Lower leg skin (tissue), 4 donors: ENCODE results near the gene UNC13A. TPM values are rescaled to one million over a fixed set of nuclear protein-coding genes. Genes with fewer than 3 reads are reported as not detected.

ENCODE experiments used
- DNase-seq, 2 donors: peaks; one replicate each; pipeline ENCODE4 v3.0.0-alpha.2; 2019; ENCODE audit warnings: low spot score in 2 of 2
- H3K4me3 ChIP-seq: fragments of 200-600 bp; sonication (generic); 2 replicates; pipeline ENCODE4 v1.5.1; 2017; ENCODE audit warnings: mild to moderate bottlenecking, low read depth; ENCODE audit not compliant: poor library complexity, severe bottlenecking
- CTCF ChIP-seq, 3 donors: fragments of 450-650 bp; IDR thresholded peaks; one replicate each; pipeline ENCODE4 v1.5.1; 2016; ENCODE audit warnings: antibody characterized with exemption in 3 of 3, mild to moderate bottlenecking in 3 of 3, moderate library complexity in 2 of 3
- POLR2A ChIP-seq, 2 donors: fragments of 450-650 bp; IDR thresholded peaks; one replicate each; pipeline ENCODE4 v1.6.1; 2016 to 2017; ENCODE audit warnings: antibody characterized with exemption in 2 of 2, mild to moderate bottlenecking in 1 of 2, moderate library complexity in 1 of 2
- WGBS, 2 donors: methylation state at CpG; one replicate each; pipeline ENCODE4 v1.1.5; 2018; 5-methylcytosine and 5-hydroxymethylcytosine counted together
- intact Hi-C: fragments of 100-400 bp; cut with DNase I; formaldehyde crosslinking; loops from one replicate; pipeline ENCODE4 v1.15.0; 2023; ENCODE audit warnings: low total_unique reads
- total RNA-seq, 4 donors: library from RNA; depleted of rRNA; stranded (reverse); fragments of >200 nt; gene quantifications; one replicate each; pipeline ENCODE4 v1.1.0, GENCODE V29; 2016

UNC13A gene
- total RNA-seq, 4 donors from 2014 or later = not detected

- intact Hi-C loops = no loop called here
- no peak for TF ChIP-seq CTCF (IDR thresholded peaks at IDR 0.05)
- TF ChIP-seq POLR2A (IDR thresholded peaks at IDR 0.05) = no peak
- H3K4me3 ChIP-seq = peak within 1 kb of the TSS; percentile 82
- DNase-seq = peak in 1 of 2 donors; percentile 88
- 4 to 6% methylated on average over 15 to 28 of the region's 53 CpGs for WGBS, 2 donors
These were observed 31.0 kb upstream of the UNC13A start, which contains the start of gene MAP1S for GRCh38 chr19:17718947-17719711. Gene MAP1S, plus strand, starts transcription at chr19:17719480. Its CDS starts 23 bp downstream, at chr19:17719503.

DNA sequence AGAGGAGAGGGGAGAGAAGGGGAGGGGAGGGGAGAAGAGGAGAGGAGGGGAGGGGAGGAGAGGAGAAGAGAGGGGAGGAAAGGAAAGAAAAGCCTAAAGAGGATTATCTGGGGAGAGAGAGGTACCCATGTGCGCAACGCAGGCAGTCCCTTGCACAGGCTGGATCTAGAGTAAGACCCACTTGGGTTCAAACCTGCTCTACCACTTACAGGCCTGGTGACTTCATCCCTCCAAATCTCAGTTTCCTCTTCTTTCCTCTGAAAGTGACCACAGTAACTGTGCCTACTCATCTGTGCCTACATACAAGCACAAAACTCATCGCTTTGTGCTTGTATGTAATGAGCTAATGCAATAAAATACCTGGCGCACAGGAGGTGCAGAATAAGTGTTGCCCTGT is 30.4 kb upstream of the UNC13A start:
- intact Hi-C loops = no loop called here
- 74 to 86% methylated on average over 4 of the region's 4 CpGs for WGBS, 2 donors
- H3K4me3 ChIP-seq = no peak overlapping the region

GRCh38 chr19:17716309-17716929 is 28.3 kb upstream of the UNC13A start:
- TF ChIP-seq CTCF (IDR thresholded peaks at IDR 0.05) (no peak), POLR2A (IDR thresholded peaks at IDR 0.05) (no peak)
- WGBS, 2 donors = 66 to 81% methylated on average over 4 of the region's 4 CpGs
- intact Hi-C loops = no loop called here
- H3K4me3 ChIP-seq = no peak overlapping the region
- DNase-seq = no peak

More for the DNA sequence above, 30.4 kb upstream of the UNC13A start:
- TF ChIP-seq CTCF (IDR thresholded peaks at IDR 0.05) = no peak
- no peak for TF ChIP-seq POLR2A (IDR thresholded peaks at IDR 0.05)
- no peak for DNase-seq

DNA sequence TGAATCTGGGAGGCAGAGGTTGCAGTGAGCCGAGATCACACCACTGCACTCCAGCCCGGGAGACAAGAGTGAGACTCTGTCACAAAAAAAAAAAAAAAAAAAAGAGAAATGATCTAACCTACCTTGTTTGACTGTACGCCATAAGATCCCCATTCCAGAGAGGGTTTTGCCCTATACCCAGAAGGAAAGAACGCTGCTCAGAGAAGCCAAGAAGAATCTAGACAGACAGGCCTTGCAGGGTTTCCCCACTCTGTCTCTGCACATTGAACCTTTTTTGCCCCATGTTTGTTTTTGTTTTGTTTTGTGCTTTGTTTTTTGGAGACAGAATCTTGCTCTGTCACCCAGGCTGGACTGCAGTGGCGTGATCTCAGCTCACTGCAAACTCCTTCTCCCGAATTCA is 23.7 kb upstream of the UNC13A start:
- TF ChIP-seq POLR2A (IDR thresholded peaks at IDR 0.05) = no peak
- TF ChIP-seq CTCF (IDR thresholded peaks at IDR 0.05) = no peak
- 36 to 43% methylated on average over 6 of the region's 6 CpGs for WGBS, 2 donors
- no peak overlapping the region for H3K4me3 ChIP-seq
- no peak for DNase-seq
- intact Hi-C loops = no loop called here

- DNase-seq = no peak
- no peak for TF ChIP-seq POLR2A (IDR thresholded peaks at IDR 0.05)
- no peak for TF ChIP-seq CTCF (IDR thresholded peaks at IDR 0.05)
- intact Hi-C loops = loop anchor here (10.0 kb wide), 1 partner anchor 148 kb away; the partner anchor contains the start of gene RPL18A
- H3K4me3 ChIP-seq = no peak overlapping the region
- WGBS, 2 donors = 31 to 33% methylated on average over 15 to 17 of the region's 17 CpGs
These were observed 18.6 kb upstream of the UNC13A start for GRCh38 chr19:17706750-17707181.
